Stimulated activated CD4-positive, alpha-beta T cell treated with anti-CD3 and anti-CD28 coated beads, Interleukin-1b, Interleukin-23, amount 100 ng/mL, for 4 hours (primary cell): Measurements from ENCODE around the gene CAPN13.

Source experiments
- DNase-seq, 2 donors: peaks; one replicate each; pipeline ENCODE4 v3.0.0-alpha.2; 2020; ENCODE audit warnings: low read depth in 2 of 2

CAPN13 gene

GRCh38 chr2:30684026-30684425 lies 123.2 kb downstream of the CAPN13 start:
- no peak for DNase-seq

- no peak for DNase-seq
These were observed 123.8 kb downstream of the CAPN13 start for GRCh38 chr2:30683236-30683956.

DNA sequence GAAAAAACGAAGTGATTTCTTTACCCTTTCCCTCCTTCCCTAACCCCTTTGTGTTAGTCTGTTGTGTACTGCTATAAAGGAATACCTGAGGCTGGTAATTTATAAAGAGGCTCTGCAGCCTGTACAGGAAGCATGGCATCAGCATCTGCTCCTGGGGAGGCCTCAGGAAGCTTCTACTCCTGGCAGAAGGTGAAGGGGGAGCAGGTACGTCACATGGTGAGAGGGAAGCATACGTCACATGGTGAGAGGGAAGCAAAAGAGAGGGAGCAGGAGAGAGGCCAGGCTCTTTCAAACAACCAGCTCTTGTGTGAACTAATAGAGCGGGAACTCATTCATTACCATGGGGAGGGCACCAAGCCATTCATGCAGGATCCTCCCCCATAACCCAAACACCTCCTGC lies 126.2 kb downstream of the CAPN13 start:
- no peak for DNase-seq

- DNase-seq, result no peak
These were observed 127.1 kb downstream of the CAPN13 start for GRCh38 chr2:30680121-30680520.

DNA sequence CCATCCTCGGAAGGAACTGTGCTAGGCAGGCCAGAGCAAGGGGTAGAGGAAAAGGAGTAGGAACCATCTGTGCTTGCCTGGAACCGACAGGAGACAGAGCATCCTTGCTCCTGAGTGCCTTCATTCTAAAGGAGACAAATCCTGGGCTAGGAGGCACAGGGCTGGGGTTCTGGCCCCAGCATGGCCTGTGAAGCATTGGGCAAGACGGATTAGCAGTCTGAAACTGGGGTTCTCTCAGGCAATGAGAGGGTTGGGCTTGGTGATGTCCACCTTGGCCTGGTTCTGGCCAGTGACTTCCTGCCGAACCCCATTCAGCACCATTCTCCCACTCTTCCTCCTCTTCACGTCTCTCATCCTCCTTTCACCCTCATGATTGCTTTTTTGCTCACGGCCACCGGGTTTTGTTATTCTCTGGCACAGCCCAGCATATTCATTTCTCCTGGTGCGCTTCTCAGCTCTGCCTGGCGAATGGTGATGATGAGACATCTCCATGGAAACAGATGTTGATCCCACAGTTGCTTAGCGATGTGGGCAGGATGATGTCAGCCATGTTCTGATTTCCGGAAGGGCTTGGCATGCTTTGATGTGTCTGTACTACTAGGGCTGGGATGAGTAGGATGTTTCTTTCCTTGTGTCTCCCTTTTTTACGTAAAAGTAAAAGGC lies 127.7 kb downstream of the CAPN13 start:
- DNase-seq, result no peak

- DNase-seq, result no peak
These were observed 128.7 kb downstream of the CAPN13 start for GRCh38 chr2:30678410-30679137.

DNA sequence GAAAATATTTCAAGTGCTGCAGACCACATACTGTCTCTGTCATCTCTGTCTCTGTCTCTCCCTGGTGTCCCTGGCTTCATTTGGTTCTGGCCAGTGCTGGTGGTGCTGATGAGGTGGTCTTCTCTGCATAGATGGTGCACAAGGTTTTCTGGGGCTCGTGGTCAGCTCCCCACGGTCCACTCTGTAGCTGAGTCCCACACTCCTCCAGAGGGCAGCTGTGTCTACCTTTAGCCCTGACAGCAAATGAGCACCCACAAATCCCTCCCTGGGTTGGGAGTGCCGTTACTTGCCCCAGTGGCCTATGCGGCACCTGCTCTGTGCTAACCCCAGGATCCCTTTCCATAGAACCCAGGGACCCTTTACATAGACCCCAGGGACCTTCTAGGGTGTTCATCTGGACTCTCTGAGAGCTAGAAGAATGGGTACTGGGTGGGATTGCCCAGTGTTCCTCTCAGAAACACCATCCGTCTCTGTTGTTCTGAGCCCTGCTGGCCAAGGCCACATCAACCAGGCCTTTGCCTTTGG lies 129.3 kb downstream of the CAPN13 start:
- no peak for DNase-seq

GRCh38 chr2:30677231-30677630 lies 130.0 kb downstream of the CAPN13 start:
- DNase-seq, result no peak

- DNase-seq, result no peak
These were observed 131.5 kb downstream of the CAPN13 start for GRCh38 chr2:30675758-30676157.

DNA sequence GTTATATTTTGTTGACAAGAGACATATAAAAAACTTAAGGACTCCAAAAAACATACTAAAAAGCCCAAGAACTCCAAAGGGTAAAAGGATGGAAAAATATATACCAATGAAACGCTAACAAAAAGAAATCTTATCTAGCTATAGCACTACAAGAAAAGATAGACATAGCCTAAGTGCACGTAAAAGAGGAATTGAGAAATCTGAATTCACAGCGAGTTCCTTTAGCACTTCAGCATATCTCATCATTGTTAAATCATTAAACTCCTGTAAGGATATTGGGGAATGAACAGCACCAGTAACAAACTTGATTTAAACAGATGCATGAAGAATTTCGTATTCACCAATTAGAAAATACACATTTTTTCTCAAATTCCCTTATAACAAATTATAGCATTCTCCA lies 134.1 kb downstream of the CAPN13 start:
- DNase-seq, result no peak
